Epithelial cell of esophagus (primary cell): ENCODE results near the gene EHMT1.
"Not testable (repeated sequence)": the region's sequence is repeated elsewhere in the genome, so short reads cannot be mapped to it uniquely, and the experiment has no call there.

Experiments
- DNase-seq: peaks from one replicate; pipeline ENCODE4 v3.0.0; 2010; ENCODE audit warnings: low read depth
- H3K4me3 ChIP-seq: 2 replicates; pipeline ENCODE4 v1.5.1; 2011; ENCODE audit warnings: mild to moderate bottlenecking, low read length, control low read depth
- CTCF ChIP-seq: IDR thresholded peaks from 2 replicates; pipeline ENCODE4 v1.5.1; 2011; ENCODE audit warnings: low read depth, mild to moderate bottlenecking, low read length, control low read depth, inconsistent platforms; ENCODE audit not compliant: insufficient read depth; ENCODE audit errors: missing control alignments

The EHMT1 gene

GRCh38 chr9:137721479-137721878 lies 102.7 kb downstream of the EHMT1 start:
- no peak for DNase-seq
- no peak for TF ChIP-seq CTCF
- no peak overlapping the region for H3K4me3 ChIP-seq

- H3K4me3 ChIP-seq = no peak overlapping the region
- TF ChIP-seq CTCF = no peak
- DNase-seq = no peak
Observed at GRCh38 chr9:137721899-137722298, 103.1 kb downstream of the EHMT1 start.

- TF ChIP-seq CTCF = no peak
- no peak for DNase-seq
- no peak overlapping the region for H3K4me3 ChIP-seq
Observed at GRCh38 chr9:137722481-137722880, 103.7 kb downstream of the EHMT1 start.

GRCh38 chr9:137723356-137723755 lies 104.6 kb downstream of the EHMT1 start:
- not testable (repeated sequence) for DNase-seq, H3K4me3 ChIP-seq

GRCh38 chr9:137723783-137724445 lies 105.1 kb downstream of the EHMT1 start:
- no peak for TF ChIP-seq CTCF
- DNase-seq = peak; percentile 54
- no peak overlapping the region for H3K4me3 ChIP-seq

GRCh38 chr9:137724818-137725240 lies 106.0 kb downstream of the EHMT1 start:
- TF ChIP-seq CTCF = no peak
- no peak overlapping the region for H3K4me3 ChIP-seq
- DNase-seq = no peak

GRCh38 chr9:137725598-137725997 lies 106.8 kb downstream of the EHMT1 start:
- no peak for TF ChIP-seq CTCF

GRCh38 chr9:137726336-137726735 lies 107.5 kb downstream of the EHMT1 start:
- not testable (repeated sequence) for DNase-seq, H3K4me3 ChIP-seq

More at GRCh38 chr9:137725598-137725997, 106.8 kb downstream of the EHMT1 start:
- no peak for DNase-seq
- H3K4me3 ChIP-seq = no peak overlapping the region
